Esophagus squamous epithelium (tissue), 4 donors: ENCODE data around the gene DCANP1.

Experiments
- POLR2A ChIP-seq, 4 donors: fragments of 450-650 bp; IDR thresholded peaks; one replicate each; pipeline ENCODE4 v1.6.1; 2017; ENCODE audit warnings: antibody characterized with exemption in 4 of 4, mild to moderate bottlenecking in 4 of 4, moderate library complexity in 3 of 4
- TF ChIP-seq, protein P1 (sequence below), 6 experiments: fragments of 450-650 bp in 4 of 6; fragments of 200-600 bp in 2 of 6; sonication (generic) in 2 of 6; IDR thresholded peaks; one replicate each; pipeline ENCODE4 v1.5.1; 2016 to 2019; ENCODE audit warnings: antibody characterized with exemption in 6 of 6, mild to moderate bottlenecking in 4 of 6, moderate library complexity in 4 of 6

DNA sequence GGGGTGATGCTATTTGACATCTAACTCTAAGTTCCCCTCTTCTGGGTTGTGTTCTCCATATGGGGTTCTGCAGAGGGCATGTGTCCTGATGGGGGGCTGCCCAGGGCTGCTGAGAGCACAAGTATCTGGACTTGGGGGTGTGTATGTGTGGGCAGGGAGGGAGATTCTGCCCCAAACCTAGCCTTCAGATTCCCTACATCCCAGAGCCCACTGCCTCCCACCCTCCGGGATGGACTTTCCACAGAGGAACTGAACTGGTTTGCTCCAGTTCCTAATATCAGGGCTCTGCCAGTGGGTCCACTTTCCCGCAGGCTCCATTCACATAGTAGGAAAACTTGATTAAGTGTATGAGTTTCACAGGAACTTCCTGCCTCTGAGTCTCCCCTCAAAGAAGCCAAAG is 21.4 kb upstream of the DCANP1 start:
- TF ChIP-seq, protein P1, sequence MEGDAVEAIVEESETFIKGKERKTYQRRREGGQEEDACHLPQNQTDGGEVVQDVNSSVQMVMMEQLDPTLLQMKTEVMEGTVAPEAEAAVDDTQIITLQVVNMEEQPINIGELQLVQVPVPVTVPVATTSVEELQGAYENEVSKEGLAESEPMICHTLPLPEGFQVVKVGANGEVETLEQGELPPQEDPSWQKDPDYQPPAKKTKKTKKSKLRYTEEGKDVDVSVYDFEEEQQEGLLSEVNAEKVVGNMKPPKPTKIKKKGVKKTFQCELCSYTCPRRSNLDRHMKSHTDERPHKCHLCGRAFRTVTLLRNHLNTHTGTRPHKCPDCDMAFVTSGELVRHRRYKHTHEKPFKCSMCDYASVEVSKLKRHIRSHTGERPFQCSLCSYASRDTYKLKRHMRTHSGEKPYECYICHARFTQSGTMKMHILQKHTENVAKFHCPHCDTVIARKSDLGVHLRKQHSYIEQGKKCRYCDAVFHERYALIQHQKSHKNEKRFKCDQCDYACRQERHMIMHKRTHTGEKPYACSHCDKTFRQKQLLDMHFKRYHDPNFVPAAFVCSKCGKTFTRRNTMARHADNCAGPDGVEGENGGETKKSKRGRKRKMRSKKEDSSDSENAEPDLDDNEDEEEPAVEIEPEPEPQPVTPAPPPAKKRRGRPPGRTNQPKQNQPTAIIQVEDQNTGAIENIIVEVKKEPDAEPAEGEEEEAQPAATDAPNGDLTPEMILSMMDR (IDR thresholded peaks at IDR 0.05), result no peak
- TF ChIP-seq POLR2A (IDR thresholded peaks at IDR 0.05), result no peak
